T-helper 22 cell (primary cell): ENCODE results near the gene EPC2.
"Not testable (repeated sequence)": the region's sequence is repeated elsewhere in the genome, so short reads cannot be mapped to it uniquely, and the experiment has no call there.

Source experiments
- DNase-seq: peaks from one replicate; pipeline ENCODE4 v3.0.0-alpha.2; 2020; ENCODE audit warnings: low read depth

Gene EPC2

DNA sequence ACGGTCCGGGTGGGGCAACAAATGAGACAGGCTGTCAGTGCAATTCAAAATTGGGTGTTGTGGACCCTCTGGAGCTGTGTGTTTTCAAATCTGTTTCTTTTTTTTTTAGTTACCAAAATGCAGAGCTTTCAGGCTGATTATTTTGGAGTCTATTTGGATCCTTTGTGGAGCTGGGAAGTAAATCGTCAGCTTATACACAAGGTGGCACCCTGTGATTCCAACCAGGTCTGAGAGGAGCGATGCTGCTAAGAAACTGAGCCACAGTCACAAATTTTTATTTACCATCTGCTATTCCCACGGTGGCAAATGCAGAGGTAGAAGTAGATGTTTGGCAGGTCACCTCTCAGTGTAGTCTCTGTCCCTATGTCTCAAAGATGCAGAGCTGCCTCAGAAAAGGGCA lies 3.8 kb upstream of the EPC2 start:
- DNase-seq: no peak

DNA sequence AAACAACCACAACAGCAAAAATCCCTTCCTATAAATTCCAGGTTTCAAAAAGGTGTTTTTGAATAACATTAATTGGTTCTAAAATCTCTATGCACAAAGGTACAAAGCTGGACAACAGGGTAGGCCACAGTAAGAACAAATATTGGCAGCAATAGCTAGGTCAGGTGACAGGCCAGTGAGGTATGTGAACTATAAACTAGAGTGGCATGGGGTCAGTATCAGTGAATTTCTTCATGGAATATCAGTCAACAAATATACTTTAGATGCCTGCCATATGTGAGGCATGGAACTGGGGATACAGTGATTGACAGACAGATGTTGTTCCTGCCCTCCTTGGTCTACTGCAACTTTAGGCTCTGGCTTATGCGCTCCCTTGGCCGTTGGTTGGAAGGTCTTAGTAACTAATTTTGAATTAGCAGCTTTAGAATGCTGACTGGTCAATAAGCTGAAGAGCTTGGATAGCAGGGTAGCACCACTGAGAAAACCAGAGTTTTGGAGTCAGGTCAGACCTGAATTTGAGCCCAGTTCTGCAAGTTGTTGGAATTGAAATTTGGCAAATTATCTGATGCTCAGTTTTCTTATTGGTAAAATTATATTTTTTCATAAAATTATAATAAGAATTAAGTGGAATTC lies 2.3 kb upstream of the EPC2 start:
- DNase-seq: no peak

DNA sequence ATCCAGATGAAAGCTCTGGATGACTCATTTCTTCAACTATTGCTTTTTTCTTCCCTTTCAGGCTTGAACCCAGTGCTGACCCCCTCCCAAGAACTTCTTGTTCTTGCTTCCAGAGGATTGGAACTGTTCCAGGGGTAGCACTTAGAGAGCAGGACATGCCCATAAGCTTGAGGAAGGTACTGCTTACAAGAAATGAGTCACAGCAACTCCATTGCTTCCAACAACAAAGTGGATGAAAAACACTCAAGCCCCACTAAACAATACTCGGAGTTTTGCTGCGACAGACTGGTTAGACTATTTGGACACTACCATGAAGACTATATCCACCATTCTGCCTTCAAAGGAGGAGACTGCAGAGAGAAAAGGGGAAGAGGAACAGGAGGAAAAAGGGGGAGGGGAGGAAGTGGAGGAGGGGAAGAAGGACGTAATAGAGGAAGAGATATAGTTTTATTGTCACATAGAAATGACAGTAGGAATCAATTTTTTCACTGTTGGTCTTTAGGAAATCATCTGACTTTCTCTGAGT lies 1.6 kb upstream of the EPC2 start:
- DNase-seq: no peak

DNA sequence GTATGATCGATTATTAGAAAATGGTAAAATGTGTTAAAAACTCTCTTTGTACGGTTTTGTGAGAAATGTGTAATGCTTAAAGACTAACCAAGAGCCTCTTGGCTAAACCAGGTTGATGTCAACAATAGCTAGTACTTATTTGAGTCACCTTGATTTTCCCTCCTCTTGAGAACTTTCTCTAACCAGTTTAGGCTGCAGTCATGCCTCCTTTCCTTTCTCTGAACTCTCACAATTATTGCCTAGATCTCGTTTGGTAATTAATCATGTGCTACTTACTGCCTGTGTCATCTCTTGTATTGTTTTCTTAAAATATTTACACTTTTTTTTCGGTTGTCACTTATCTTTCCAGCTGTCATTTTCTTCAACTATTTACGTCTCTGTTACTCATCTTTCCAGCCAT lies 1.1 kb upstream of the EPC2 start:
- DNase-seq: no peak

DNA sequence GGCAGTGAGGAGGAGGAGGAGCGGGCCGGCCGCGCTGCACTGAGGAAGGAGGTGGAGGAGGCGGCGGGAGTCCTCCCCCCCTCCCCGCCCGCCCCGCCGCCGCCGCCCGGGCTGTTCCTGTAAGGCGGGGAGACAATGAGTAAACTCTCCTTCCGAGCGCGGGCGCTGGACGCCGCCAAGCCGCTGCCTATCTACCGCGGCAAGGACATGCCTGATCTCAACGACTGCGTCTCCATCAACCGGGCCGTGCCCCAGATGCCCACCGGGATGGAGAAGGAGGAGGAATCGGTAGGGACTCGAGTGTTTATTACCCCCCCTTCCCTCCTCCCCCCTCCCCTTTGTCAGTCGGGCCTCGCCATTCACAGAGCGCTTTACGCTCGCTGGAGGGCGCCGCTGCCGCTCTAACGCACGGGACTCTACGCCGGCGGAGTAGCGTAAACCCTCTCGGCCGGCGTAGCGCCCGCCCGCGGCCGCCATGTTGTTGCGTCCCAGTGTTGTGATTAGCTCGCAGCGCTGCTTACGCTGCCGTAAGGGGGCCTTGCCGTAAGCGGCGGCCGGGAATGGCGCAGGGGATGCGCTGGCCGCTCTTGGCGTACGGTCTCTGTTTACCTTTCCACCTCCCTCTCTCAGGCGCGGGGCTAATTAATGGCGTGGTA lies 460 bp downstream of the EPC2 start:
- peak; percentile 82 for DNase-seq

DNA sequence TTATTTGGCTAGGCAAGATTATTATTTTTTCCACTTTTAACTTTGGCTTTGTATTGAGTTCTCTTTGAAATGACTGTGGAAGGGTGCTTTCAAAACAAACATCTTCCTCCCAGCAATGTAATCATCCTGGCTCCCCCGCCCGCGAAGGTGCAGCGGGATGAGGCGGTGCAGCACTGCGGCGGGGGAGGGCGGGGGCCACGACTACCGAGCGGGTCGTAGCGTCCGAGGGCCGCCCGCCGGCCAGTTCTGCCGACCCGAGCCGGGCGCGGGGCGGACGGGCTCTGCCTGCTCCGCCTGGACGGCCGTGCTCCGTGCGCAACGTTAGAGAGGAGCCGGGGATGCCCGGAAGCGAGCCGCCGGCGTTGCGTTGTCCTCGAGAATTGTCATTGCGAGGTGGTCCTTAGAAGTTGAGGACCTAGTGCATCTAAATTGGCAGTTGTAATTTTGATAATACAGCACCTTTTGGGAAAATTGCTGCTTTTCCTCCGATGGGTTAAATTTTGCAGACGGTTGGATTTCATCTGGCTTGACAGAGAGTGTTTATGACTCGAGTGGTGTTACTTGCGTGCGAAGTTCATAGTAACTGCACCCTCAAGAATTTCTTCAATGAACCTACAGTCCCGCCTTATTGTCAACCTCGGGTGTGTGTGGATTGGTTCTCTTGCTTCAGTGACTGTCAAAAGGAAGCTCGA lies 1.1 kb downstream of the EPC2 start:
- DNase-seq: peak; percentile 67

DNA sequence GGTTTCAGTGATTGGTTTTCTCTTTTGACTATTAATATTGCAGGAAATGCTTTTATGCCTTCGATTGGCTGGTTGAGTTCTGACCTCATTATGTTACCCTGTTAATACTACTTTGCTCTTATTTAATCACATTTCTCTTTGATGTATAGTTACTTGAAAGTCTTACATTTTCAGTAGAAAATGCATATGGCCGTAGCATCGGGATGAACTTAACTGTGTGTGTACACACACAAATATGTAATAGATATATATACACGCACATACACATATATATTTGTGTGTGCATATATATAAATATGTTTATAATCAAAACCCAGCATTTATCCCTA lies 1.6 kb downstream of the EPC2 start:
- no peak for DNase-seq

DNA sequence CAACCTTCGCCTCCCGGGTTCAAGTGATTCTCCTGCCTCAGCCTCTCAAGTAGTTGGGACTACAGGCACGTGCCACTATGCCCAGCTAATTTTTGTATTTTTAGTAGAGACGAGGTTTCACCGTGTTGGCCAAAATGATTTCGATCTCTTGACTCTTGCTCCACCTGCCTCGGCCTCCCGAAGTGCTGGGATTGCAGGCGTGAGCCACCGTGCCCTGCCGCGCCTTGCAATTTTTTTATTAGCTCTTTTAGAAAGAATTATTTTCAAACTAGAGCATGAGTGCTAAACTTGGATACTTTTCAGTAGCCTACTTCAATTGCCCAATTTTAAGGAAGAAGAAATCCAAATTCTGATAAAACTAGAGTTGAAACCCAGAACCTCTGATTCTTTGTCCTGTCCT lies 3.2 kb downstream of the EPC2 start:
- not testable (repeated sequence) for DNase-seq

DNA sequence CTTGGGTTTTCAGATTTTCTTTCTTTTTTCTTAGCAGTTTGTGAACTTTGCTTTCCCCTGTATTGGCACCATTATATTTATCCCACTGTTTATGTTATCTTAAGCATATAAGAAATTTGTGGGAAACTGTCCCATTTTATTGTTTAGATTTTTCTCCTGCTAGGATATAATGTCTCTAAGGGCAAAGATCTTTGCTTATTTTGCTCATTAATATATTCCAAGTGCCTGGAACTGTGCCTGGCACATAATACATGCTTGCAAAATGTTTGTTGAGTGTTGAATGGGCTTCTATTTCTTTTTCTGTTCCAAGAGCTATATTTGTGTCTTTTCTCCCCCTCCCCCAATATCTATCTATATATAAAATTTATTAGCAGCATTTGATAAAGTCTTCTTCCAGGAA lies 5.4 kb downstream of the EPC2 start:
- no peak for DNase-seq

DNA sequence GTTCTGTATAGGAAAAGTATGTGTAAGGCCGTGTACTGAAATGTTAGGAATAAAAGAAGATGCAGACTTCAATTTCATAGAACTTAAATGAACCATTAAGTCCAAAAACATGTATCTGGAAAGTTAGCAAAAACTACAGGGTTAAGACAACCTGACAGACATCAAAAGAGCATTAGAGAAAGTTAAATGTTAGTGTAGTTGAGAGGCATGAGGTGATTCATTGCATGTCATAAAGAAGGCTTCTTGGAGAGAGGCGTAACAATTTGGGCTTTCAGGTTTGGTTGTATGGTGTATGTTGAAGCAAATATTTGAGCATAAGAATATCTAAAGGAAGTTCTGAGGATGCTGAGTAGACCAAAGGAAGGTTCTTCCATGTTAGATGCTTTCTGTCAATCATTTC lies 6.3 kb downstream of the EPC2 start:
- no peak for DNase-seq

DNA sequence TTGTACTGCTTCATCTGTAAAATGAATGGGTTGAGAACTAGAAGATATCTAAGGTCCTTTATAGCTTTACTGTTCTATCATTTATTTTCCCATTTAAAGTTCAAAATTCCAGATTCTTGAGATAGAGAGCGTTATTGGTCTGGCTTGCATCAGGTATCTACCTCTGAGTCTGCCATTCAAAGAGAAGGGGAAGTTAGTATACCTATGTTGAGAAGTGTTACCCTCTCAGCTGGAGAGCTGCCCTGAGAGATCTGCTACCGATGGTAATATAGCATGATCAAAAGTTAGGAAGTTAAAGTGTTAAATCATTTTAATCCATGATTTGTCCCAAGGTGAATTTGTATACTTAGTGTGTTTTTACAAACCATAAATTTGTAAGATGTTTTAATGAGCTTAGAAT lies 7.4 kb downstream of the EPC2 start:
- no peak for DNase-seq

DNA sequence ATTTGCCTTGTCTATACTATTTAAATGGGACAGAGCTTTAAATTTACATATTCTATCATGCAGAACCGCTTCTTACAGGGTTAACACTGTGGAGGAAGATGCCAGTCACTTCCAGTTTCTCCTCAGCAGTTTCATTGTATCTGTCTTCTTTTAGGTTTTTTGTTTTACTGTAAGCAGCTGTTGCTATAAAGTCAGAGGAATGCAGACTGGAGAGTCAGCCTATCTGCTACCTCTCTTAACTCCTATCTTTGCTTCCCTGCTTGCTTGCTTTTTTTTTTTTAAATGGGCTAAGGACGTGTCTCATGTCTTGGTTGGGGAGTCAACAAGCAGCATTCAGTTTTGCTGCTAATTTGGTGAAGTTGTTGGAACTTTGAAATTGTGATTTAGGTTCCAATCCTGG lies 8.9 kb downstream of the EPC2 start:
- no peak for DNase-seq

DNA sequence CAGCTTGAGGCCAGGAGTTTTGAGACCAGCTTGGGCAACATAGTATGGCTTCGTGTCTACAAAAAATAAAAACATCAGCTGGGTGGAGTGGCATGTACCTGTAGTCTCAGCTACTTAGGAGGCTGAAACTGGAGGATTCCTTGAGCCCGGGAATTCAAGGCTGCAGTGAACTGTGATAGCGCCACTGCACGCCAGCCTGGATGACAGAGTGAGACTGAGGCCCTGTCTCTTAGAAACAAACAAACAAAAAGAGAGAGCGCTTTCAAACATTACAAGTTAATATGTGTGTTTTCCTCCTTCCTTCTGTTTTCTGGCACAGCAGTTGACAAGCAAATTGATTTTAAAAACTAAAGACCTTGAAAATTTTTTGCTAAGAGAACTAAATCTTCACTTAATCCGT lies 9.9 kb downstream of the EPC2 start:
- DNase-seq: no peak

DNA sequence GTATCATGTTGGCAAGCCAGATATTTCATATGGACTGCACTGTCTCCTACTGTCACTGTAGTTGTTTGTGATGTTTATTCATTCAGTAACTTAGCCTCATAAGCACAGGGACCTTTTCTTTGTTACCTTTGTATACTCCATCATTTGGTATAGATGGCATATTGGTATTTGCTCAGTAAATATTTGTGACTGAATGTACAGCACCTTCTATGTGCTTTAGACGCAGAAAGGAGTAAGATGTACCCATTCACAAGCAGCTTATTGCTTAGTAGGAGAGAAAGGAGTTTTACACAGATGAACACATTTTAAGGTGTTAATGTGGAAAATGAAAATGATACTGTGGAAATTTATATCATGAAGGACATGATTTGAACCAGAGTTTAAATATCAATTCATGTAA lies 12.0 kb downstream of the EPC2 start:
- no peak for DNase-seq

DNA sequence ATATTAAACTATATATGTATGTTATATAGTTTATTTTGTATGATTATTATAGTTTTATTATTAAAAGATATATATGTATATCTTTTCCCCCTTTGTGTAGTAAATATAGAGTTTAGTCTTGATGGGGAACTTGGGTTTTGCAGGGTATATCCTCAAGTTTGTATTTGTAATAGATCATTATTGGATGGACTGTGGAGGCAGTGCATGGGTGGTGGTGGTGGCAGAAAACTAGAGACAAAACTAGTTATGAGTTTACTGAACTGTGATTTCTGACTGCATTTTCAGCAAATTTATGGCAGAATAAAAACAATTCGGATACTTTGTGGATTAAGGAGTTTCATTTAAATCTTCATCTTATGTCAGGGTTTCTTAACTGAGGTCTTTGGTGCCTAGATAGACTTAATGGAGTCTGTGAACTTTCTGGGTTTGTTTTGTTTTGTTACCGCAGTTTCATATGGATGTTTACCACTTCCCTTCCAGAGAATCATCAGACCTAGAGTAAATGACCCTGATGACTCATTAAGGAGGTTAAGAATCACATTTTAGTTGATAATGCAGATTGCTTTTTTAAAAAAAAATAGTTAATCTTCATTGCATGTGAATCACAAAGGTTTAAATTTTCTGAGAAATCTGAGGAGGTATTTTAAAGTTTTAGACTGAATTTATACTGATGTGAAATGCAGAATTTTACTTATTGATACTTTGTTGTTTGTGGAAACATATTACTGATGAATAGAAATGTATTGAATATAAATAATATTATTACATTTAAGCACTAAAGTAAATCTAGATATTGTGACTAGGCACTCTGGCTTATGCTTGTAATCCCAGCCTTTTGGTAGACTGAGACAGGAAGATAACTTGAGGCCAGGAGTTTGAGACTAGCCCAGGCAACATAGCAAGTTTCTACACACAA lies 14.5 kb downstream of the EPC2 start:
- DNase-seq: no peak

DNA sequence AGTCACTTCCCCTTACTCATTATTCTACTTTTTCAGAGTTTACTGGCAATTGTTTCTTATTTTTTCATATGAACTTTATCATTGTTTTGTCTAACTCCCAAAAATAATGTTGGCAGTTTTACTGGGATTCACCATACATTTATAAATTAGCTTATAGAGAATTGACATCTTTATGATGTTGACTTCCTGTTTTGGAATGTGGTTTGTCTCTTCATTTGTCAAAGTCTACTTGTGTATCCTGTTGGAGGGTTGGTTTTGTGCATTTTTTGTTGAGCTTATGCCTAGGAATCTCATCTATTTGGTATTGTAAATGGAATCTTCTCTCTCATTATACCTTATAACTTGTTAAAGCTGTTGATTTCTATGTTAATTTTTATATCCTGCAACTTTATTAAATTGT lies 16.4 kb downstream of the EPC2 start:
- no peak for DNase-seq

DNA sequence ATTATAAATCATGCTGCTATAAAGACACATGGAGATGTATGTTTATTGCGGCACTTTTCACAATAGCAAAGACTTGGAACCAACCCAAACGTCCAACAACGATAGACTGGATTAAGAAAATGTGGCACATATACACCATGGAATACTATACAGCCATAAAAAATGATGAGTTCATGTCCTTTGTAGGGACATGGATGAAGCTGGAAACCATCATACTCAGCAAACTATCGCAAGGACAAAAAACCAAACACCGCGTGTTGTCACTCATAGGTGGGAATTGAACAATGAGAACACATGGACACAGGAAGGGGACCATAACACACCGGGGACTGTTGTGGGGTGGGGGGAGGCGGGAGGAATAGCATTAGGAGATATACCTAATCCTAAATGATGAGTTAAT lies 17.8 kb downstream of the EPC2 start:
- not testable (repeated sequence) for DNase-seq

DNA sequence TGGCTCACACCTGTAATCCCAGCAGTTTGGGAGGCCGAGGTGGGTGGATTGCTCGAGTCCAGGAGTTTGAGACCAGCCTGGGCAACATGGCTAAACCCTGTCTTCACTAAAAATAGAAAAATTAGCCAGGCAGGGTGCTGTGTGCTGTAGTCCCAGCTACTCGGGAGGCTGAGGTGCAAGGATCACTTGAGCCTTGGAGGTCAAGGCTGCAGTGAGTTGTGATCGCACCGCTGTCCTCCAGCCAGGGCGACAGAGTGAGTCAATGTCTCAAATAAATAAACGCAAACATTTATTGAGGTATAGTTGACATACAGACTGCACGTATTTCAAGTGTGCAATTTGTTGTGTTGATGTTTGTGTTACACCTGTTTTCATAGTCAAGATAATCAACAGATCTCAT lies 19.7 kb downstream of the EPC2 start:
- DNase-seq: no peak

DNA sequence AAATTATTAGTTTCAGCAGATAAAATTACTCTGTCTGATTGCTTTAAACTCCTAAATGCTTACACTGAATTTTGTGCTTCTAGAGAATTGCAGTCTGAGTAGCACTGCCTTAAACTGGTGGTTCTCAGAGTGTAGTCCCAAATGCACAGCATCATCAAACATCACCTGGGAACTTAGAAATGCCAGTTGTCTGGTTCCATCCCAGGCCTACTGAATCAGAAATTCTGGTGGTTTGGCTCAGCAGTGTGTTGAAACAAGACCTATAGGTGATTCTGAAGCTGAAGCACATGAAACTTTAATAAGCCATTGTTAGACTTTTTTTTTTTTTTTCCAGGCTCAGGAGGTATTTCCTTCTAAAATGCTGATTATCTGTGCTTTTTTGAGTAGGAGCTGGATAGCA lies 22.0 kb downstream of the EPC2 start:
- DNase-seq: no peak

DNA sequence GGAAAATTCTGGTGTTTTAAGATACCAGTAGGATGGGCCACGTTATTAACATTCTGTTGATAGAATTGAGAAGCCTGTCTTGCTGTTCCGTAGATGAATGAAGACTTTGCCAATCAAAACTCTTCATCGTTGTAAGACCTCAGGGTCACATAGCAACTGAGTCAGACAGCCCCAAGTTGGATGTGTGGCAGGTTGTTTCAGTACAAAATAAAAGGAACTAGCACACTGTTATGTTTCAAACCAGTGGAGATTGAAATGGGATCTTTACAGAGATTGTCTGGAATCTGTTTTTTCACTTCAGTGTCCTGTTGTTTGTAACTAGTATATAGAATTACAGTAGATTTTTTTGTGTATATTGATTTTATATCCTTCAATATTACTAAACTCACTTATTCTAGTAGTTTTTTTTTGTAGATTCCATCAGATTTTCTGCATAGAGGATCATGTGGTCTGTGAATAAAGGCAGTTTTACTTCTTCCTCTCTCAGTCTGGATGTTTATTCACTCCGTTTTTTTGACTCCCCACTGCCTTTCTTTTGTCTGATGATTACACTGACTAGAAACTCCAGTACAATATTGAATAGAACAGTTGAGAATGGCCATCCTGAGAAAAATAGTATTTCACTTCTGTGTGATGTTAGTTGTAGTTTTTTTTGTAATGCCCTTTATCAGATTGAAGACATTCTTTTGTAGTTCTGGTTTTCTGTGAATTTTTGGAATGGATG lies 22.7 kb downstream of the EPC2 start:
- DNase-seq: no peak

DNA sequence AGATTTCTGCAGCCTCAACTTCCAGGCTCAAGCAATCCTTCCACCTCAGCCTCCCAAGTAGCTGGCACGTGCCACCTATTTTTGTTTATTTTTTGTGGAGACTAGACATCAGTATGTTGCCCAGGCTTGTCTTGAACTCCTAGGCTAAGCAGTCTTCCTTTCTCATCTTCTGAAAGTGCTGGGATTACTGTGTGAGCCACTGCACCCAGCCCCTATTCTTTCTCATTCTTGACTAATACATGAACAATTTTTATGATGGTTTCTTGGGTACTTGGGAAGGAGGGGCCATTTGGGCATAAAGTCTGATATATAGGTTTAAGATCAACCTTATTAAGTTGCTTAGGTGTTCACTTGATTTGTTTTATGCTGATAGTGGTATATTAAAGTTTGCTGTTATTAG lies 26.2 kb downstream of the EPC2 start:
- no peak for DNase-seq
